Activated effector memory CD4-positive, alpha-beta T cell treated with anti-CD3 and anti-CD28 coated beads, Interleukin-2, amount 50 U/mL, for 16 hours (primary cell): Measurements from ENCODE around the gene TSPEAR.
A peak's percentile ranks its signal among the peaks of the same experiment; 100 is the strongest.
"Not testable (repeated sequence)": the region's sequence is repeated elsewhere in the genome, so short reads cannot be mapped to it uniquely, and the experiment has no call there.

ENCODE experiments used
- DNase-seq: peaks from one replicate; pipeline ENCODE4 v3.0.0-alpha.2; 2020

TSPEAR gene

DNA sequence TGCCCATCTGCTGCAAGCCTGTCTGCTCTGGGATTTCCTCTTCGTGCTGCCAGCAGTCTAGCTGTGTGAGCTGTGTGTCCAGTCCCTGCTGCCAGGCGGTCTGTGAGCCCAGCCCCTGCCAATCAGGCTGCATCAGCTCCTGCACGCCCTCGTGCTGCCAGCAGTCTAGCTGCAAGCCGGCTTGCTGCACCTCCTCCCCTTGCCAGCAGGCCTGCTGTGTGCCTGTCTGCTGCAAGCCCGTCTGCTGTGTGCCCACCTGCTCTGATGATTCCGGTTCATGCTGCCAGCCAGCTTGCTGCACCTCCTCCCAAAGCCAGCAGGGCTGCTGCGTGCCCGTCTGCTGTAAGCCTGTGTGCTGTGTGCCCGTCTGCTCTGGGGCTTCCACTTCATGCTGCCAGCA, 110.3 kb downstream of the TSPEAR start:
- not testable (repeated sequence) for DNase-seq

DNA sequence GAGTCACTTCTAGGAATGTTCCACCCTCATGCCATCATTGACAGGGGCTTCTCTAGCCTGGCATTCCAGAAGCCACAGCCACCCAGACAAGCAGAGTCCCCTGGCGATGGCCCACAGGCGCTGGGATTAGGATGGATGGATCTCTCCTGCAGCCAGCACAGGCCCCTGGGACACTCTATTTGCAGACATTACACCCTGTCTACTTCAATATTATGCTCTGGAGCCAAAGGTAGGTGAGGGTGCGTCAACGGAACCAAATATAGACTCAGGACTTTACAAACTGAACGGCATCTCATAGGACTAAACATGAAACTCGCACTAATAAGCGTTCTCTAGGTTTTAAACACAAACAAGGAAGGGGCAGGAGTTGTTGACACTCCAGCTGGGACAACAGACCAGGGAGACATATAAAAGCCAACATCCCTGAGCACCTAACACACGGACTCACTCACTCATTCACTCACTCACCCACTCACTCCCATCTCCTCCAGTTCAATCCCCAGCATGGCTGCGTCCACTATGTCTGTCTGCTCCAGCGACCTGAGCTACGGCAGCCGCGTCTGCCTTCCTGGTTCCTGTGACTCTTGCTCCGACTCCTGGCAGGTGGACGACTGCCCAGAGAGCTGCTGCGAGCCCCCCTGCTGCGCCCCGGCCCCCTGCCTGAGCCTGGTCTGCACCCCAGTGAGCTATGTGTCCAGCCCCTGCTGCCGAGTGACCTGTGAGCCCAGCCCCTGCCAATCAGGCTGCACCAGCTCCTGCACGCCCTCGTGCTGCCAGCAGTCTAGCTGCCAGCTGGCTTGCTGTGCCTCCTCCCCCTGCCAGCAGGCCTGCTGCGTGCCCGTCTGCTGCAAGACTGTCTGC, 111.0 kb downstream of the TSPEAR start, which contains the start of gene KRTAP10-7:
Gene KRTAP10-7, plus strand, starts transcription at position 480 of the 861 bp plus-strand sequence. Its CDS starts 25 bp downstream, at position 505.
- DNase-seq, result not testable (repeated sequence)

DNA sequence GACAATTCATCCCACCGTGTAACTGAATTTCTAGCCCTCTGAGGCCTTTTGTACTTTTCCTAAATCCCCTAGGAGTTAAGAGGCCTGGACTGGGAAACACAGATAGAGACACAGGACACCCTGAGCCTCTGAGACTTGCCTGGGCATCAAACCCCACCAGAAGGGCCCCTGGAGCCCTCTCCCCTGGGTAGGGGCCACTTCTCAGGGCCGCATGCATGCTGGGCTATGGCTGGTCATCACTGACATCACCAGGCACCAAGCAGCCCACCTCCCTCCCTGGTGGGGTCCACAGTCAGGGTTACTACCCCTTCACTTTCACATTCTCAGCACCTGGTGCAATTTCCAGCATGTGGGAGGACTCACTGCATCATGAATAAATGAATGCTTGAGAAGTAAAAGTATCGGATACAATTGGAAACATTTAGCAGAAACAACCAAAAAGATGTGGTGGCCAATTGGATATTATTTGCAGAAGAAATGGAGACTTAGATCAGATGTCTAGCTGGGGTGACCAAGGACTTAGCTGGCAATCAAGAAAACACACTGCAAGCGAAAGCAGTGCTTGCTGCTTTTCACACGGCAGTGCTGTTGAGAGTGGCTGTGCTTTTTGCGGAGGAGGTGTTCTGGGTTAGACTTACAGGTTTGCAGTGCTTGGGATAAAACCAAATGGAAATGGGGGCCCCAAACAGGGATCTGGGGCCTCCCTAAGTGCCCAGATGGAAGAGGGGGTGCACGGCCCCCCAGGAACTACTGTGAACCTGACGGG, 111.9 kb downstream of the TSPEAR start:
- no peak for DNase-seq

DNA sequence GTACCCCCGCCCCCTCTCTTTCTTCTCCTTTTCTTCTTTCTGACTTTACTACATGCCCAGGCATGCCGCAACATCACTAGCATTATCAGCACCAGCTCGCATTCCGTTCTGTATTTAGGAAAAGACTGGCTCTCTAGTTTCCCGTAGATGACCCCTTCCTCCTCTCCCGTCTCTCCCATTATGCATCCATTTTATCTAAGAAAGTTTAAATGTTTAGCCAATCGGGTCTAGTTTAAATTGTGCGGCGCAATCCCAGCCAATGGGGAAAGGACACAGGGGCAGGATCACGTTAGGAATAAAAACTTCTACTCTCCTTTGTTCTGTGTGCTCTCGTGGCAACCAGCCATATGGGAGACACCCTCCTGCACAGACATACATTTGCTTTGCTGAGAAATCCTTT, 113.3 kb downstream of the TSPEAR start:
- DNase-seq, result no peak

DNA sequence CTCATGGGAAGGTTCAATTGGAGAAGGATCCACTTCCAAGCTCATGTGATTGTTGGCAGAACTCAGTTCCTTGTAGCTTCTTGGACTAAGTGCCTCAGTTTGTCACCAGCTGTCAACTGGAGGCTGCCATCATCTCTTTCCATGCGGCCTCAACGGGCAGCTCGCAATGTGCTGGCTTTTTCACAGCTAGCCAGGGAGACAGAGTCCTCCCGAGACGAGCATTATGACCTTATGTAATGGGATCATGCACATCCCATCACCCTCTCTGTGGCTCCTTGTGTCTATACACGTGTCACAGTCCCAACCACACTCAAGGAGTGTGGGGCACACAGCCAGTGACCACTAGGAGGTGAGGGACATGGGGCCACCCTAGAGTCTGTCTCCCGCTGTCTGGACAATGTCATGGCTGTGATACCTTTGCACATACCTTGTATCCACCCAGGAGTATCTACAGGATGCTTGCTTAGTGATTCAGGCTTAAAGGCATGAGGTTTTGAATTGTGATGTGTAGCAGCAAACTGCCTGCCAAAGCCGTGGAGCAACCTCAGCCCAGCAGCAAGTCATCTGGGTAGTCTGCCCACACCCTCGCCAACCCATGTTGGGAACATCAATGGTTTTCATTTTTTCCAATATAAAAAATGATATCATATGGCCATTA, 115.2 kb downstream of the TSPEAR start:
- no peak for DNase-seq

DNA sequence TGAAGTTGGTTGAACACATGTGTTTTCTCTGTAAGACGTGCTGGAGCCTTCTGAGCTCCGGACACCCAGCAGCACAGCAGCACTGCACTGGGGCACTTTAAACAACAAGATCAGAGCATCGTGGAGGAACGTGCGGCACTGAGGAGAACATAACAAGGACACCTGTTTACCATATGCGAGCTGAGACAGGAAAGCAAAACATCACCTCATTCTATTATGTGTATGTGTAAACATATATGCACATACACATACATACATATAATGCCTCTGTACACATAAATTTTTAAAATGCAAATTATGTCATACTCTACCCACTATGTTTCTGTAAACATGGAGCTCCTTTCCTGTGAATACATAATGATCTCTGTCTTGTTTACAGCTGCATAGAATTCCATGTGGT, 115.8 kb downstream of the TSPEAR start:
- no peak for DNase-seq

DNA sequence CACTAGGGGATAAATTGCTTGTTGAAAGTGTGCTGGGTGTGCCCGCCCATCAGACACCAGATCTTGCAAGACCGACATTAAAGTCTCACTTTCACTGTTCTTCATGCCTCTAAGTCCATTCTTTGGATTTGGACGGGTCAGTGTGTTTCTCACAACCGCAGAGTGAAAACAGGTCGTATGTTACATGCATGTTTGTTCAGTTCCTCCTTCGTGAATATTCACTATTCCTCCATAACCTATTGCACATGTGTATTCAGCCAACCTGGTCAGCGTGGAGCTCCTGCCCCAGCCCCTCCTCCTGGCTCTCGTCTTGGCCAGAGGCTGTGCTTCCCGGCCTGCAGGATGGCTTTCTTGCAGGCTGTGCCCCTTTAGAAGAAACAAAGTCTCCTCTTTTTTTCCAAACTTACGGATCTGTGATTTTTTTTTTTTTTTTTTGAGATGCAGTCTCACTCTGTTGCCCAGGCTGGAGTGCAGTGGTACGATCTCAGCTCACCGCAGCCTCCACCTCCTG, 116.9 kb downstream of the TSPEAR start:
- DNase-seq, result no peak

DNA sequence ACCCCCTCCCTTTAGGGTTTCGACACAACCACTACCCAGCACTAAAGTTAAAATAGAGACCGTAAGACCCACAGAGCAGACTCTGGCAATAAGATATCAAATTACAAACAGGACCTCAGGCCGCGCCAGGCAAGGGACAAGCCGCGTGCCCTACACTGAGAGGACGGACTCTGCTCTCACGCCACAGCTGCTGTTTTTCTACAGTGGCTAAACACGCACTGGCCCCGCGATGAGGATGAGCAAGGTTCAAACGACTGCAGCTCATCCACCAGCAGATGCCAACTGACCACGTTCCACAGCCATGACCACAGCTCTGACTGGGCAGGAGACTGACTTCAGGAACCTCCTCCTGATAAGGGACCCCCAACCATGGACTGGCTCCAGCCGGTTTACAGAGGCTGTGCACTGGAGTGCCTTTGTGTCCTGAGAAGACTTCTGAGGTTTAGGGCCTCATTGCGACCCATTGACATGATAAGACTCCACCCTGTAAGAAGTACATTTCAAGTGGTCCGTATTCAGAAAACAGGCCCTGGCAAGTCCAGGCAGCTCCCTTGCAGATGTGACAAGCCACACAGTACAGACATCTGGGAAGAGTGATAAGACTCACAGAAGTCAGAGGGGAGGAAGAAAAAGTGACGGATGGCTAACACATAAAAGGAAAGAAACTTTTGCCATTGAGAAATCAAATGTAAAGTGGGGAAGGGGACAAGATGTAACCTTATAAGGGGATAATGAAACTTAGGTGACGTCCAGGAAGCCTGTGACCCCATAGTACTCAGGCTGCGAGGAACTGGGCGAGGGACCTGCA, 117.6 kb downstream of the TSPEAR start:
- DNase-seq, result peak; percentile 56

DNA sequence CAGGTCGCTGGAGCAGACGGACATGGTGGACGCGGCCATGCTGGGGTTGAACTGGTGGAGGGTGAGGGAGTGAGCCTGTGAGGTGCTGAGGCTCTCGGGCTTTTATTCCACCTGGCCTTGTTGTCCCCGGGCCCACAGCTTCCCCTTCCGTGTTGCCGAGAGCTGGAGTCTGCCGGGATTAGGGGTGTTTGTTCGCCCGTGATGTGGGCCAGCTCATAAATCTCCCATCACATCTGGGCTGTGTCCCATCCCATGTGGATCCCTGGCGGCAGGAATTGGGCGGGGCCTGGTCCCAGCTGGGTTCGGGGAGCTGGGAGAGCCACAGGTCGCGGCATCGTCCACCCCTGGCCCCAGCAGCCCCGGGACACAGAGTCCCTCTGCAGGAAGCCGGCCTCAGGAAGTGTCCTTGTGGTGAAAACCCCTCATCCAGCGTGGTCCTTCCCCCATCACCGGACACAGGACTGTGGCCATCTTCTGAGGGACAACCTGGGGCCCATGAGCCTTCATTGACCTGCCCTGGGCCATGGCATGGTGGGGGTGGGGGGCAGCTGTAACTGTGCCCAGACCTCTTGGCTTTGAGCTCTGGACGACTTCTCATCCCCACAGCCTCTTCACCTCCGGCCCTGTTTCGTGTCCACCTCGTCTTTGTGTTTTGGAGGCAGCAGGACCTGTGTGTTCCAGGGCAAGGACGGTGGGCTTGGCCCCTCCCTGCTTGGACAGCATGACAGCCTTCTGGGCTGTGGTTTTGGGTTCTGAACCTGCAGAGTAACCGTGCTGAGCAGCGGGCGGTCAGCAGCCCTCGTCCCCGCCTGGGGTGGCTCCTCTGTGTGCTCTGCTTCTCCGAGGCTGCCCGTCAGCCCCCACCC, 118.7 kb downstream of the TSPEAR start, which contains the start of gene KRTAP10-6:
Gene KRTAP10-6, minus strand, starts transcription at position 60 of the 866 bp plus-strand sequence. Its CDS starts 21 bp downstream, at position 39.
- DNase-seq, result no peak

DNA sequence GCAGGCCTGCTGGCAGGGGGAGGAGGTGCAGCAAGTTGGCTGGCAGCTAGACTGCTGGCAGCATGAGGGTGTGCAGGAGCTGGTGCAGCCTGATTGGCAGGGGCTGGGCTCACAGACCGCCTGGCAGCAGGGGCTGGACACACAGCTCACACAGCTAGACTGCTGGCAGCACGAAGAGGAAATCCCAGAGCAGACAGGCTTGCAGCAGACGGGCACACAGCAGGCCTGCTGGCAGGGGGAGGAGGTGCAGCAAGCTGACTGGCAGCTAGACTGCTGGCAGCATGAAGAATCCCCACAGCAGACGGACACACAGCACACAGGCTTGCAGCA, 119.6 kb downstream of the TSPEAR start:
- DNase-seq, result not testable (repeated sequence)

DNA sequence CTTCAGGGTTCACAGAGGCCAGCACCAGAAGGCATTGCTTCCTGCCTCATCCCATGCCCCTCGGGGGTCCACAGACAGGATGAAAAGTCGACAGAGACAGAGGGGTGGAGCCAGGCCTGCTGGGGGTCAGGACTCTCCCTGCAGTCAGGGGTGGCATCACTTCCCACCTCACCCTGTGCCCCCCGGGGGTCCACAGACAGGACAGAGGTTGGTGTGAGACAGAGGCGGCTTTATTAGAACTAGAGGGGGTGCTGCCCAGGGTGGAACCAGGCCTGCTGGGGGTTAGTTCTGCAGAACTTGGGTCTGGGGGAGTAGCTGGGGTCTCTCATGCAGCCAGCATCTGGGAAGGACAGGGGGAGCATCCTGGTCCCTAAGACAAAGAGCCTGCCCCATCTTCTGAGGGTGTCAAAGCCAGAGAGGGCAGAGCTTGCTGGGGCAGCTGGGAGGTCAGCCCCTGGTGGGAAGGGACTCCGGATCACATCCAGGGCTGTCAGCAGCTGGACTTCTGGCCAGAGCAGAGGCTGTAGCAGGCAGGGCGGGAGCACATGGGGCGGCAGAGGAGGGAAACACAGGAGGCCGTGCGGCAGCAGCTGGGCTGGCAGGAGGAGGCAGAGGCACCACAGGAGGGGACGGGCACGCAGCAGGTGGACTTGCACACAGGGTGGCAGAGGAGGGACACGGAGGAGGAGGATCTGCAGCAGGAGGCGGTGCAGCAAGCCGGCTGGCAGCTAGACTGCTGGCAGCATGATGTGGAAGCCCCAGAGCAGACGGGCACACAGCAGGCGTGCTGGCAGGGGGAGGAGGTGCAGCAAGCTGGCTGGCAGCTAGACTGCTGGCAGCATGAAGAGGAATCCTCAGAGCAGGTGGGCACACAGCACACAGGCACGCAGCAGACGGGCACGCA, 120.2 kb downstream of the TSPEAR start:
- not testable (repeated sequence) for DNase-seq

DNA sequence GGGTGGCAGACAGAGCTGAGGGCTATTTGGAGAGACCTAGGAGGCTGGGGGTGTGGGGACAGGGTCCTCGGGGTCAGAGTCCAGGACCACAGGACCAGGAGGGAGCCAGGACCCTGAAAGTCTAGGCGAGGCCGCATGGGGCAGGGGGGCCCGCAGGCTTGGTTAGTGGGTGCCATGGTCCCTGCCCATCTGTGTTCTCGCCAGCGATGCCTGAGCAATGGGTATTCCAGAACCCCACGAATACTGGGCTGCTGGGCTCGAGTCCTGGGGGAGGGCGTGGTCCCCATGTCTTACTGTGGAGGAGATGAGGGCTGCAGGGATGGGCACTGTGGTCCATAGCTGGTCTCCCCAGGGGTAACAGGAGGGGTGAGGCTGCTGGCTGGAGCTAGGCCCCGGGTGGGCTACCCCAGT, 121.1 kb downstream of the TSPEAR start:
- DNase-seq, result peak; percentile 55

DNA sequence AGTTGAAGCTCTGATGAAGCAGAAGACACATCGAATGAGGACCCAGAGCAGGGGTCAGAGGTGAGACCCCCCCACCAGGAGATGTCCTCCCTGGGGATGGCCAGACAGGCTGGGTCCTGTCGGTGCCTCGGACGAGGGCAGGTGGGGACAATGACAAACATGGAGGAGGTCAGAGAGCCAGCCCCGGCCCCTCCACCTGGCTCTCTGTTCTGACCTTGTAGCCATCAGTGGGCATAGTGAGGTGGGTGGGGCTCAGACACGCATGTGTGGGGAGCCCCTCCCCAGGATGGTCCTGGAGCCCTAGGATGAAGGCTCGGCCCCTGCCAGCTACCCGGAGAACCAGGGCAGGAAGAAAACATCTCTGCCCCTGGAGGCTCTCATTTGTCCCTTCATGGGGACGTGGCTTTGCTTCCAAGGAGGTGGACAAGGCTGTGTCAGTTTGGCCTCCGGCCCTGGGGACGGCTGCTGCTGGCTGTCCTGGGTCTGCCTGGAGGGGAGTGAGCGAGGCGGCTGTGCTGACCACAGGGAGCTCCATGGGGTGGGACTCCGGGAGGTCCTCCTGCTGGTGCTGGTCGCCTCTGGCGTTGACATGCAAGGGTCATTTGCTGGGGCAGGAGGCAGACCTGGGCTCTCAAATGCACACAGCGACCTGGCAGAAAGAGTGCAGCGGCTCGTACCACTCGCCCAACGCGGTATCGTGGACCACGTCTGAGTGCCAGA, 121.6 kb downstream of the TSPEAR start:
- DNase-seq, result peak; percentile 58

DNA sequence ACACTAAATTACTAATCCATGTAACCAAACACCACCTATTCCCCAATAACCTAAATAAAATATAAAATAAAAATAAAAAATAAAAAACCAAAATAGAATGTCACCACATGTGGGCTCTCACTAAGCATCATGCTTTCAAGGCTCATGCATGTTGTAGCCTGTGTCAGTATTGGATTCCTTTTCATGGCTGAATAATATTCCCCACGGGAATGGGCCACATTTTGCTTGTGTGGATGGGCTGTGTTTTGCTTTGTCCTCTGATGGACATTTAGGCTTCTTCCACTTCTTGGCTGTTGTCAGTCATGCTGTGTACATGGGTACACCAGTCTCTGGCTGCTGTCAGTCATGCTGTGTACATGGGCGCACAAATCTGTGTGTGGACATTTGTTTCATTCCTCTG, 122.3 kb downstream of the TSPEAR start:
- DNase-seq, result no peak

DNA sequence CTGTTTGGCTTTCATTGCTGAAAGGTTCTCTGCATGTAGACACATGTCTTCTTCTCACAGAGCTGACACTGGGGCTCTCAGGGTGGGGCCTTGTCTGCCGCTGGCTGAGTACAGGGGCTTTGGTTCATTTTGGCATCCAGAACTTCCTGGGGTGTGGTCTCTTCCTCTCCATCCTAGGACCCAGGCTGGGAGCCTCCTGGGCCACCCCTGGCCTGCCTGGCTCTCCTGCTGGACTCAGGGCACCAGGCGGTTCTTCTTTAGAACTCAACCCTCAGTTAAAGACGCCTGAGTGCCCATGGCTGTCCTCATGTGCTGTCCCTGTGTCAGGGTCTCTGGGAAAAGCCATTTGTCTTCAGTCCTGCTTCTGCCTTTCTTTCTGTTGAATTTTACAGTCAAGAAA, 125.5 kb downstream of the TSPEAR start:
- no peak for DNase-seq

DNA sequence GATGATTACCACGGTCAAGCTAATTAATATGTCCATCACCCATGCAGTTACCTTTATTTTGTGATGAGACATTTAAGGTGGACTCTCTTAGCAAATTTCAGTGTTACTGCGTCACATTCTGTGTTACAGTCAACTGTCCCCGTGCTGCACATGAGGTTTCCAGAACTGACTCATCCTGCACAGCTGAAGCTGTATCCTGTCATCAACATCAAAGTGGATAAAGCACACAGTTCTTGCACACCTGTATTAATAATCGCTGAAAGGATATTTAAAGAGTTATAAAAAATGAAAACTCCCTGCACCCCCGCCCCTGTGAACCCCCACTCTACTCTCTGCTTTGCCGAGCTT, 127.6 kb downstream of the TSPEAR start:
- DNase-seq, result no peak

DNA sequence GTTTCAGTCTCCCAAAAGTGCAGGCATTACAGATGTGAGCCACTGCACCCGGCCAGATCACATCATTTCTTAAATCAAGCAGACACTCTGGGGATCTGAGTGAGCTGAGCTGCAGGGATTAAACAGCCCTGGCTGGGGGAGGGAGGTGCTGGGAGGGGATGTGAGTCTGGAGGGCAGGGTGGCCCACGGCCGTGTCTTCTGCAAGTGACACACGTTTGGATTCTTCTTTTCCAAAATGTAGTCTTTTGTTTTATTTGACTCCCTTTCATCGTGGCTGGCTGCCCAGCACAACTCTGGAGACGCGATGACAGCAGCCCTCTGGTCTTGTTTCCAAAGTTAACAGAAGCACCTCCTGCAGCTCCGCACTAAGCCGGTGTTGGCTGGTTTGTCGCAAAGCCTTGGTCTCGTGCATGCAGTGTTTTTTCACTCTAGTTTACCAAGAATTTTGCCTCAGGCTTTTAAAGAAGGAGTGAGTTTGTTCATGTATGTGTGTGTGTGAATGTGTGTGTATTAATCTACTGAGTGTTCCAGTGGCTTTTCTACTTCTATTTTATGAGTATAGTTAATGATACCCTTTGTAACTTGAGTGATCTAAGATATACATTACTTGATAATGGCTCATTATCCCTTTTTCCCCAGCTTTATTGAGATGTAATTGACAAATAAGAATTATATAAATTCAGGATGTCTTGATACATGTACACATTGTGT, 128.1 kb downstream of the TSPEAR start:
- no peak for DNase-seq

DNA sequence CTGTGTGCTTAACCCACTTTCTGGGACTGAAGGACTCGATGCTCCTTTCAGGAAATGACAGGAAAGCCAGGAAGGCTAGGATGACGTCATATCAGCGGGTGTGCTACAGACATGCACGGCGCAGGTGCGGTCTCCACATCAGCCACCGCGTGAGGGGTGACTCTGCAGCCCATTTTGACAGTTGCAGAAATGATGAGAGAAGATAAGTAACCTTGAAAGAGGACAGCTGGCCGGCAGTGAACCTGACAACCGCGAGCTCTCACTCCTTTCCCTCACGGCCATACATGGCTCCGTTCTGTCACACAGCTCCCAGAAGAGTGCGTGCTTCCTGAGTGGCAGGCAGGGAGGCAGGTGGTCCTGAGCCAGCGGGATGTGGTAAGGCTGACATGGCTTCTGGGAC, 129.3 kb downstream of the TSPEAR start:
- peak; percentile 47 for DNase-seq

DNA sequence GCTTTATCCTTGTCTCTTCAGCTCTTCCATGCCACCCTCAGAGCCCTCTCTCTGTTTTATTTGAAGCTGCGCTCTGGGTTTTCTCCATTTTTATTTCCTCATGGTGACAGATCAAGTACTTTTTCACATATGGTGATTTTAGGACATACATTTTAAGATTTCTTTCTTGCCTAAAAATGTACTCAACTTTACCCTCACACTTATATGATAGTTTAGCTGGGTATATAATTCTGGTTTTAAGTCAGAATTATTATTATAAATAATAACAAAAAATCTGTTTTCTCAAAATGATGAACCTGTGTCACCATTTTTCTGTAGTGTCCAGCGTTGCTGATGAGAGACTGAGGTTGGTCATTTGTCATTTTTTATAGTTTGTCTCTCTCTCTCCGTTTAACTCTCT, 130.2 kb downstream of the TSPEAR start:
- no peak for DNase-seq
